ENCODE data around the gene TRIO.
A peak's percentile ranks its signal among the peaks of the same experiment; 100 is the strongest.
"Not testable (repeated sequence)": the region's sequence is repeated elsewhere in the genome, so short reads cannot be mapped to it uniquely, and the experiment has no call there.

The TRIO gene

GRCh38 chr5:14204011-14204670, 61.0 kb downstream of the TRIO start:
- peak overlapping the region; percentile 9 to 68 for H3K9ac ChIP-seq (ENCODE audit: low read depth in 1 of 2, low read length in 2 of 2)
- H3K4me3 ChIP-seq (ENCODE audit: low read length in 2 of 2): peak overlapping the region; percentile 24 to 60
- no peaks in the 10 kb centered on the region for H3K9me3 ChIP-seq (ENCODE audit: control insufficient read depth in 2 of 2, low read length in 2 of 2)
- H3K27ac ChIP-seq (ENCODE audit: low read depth in 2 of 2, low read length in 2 of 2): peak overlapping the region; percentile 65 to 90
- H3K4me1 ChIP-seq (ENCODE audit: control insufficient read depth in 2 of 2, insufficient read depth in 2 of 2, low read length in 2 of 2): peaks cover 50% of the 10 kb centered on the region in 2 donors
- no peaks in the 10 kb centered on the region for H3K27me3 ChIP-seq (ENCODE audit: control insufficient read depth in 2 of 2, insufficient read depth in 2 of 2, low read length in 2 of 2)
- no peaks in the 10 kb centered on the region for H3K36me3 ChIP-seq (ENCODE audit: control insufficient read depth in 2 of 2, insufficient read depth in 2 of 2, low read length in 2 of 2)

GRCh38 chr5:14204785-14205321, 61.7 kb downstream of the TRIO start:
- no peaks in the 10 kb centered on the region for H3K9me3 ChIP-seq (ENCODE audit: control insufficient read depth in 2 of 2, low read length in 2 of 2)
- no peaks in the 10 kb centered on the region for H3K36me3 ChIP-seq (ENCODE audit: control insufficient read depth in 2 of 2, insufficient read depth in 2 of 2, low read length in 2 of 2)
- H3K27ac ChIP-seq (ENCODE audit: low read depth in 2 of 2, low read length in 2 of 2): peak overlapping the region; percentile 65 to 90
- peak overlapping the region; percentile 24 to 60 for H3K4me3 ChIP-seq (ENCODE audit: low read length in 2 of 2)
- H3K4me1 ChIP-seq (ENCODE audit: control insufficient read depth in 2 of 2, insufficient read depth in 2 of 2, low read length in 2 of 2): peaks cover 57% of the 10 kb centered on the region in 2 donors
- no peaks in the 10 kb centered on the region for H3K27me3 ChIP-seq (ENCODE audit: control insufficient read depth in 2 of 2, insufficient read depth in 2 of 2, low read length in 2 of 2)
- peak overlapping the region; percentile 60 to 68 for H3K9ac ChIP-seq (ENCODE audit: low read depth in 1 of 2, low read length in 2 of 2)

GRCh38 chr5:14206028-14206725, 63.0 kb downstream of the TRIO start:
- H3K4me3 ChIP-seq (ENCODE audit: low read length in 2 of 2): peak overlapping the region in 1 of 2 donors; percentile 14
- peak overlapping the region in 1 of 2 donors; percentile 60 for H3K9ac ChIP-seq (ENCODE audit: low read depth in 1 of 2, low read length in 2 of 2)
- H3K36me3 ChIP-seq (ENCODE audit: control insufficient read depth in 2 of 2, insufficient read depth in 2 of 2, low read length in 2 of 2): no peaks in the 10 kb centered on the region
- H3K9me3 ChIP-seq (ENCODE audit: control insufficient read depth in 2 of 2, low read length in 2 of 2): no peaks in the 10 kb centered on the region
- H3K4me1 ChIP-seq (ENCODE audit: control insufficient read depth in 2 of 2, insufficient read depth in 2 of 2, low read length in 2 of 2): peaks cover 70 to 71% of the 10 kb centered on the region in 2 donors
- H3K27ac ChIP-seq (ENCODE audit: low read depth in 2 of 2, low read length in 2 of 2): peak overlapping the region; percentile 92 to 96
- no peaks in the 10 kb centered on the region for H3K27me3 ChIP-seq (ENCODE audit: control insufficient read depth in 2 of 2, insufficient read depth in 2 of 2, low read length in 2 of 2)

- H3K9me3 ChIP-seq (ENCODE audit: control insufficient read depth in 2 of 2, low read length in 2 of 2); H3K36me3 ChIP-seq (ENCODE audit: control insufficient read depth in 2 of 2, insufficient read depth in 2 of 2, low read length in 2 of 2); H3K27me3 ChIP-seq (ENCODE audit: control insufficient read depth in 2 of 2, insufficient read depth in 2 of 2, low read length in 2 of 2): not testable (repeated sequence)
- Histone ChIP-seq H3K9ac (ENCODE audit: low read depth in 1 of 2, low read length in 2 of 2) (peak overlapping the region in 1 of 2 donors; percentile 60), H3K4me1 (ENCODE audit: control insufficient read depth in 2 of 2, insufficient read depth in 2 of 2, low read length in 2 of 2) (peaks cover 76 to 79% of the 10 kb centered on the region in 2 donors), H3K4me3 (ENCODE audit: low read length in 2 of 2) (peak overlapping the region in 1 of 2 donors; percentile 70), H3K27ac (ENCODE audit: low read depth in 2 of 2, low read length in 2 of 2) (peak overlapping the region; percentile 92 to 96)
Measured at GRCh38 chr5:14207428-14207827, 64.3 kb downstream of the TRIO start.

- H3K4me3 ChIP-seq (ENCODE audit: low read length in 2 of 2): peak overlapping the region; percentile 34 to 70
- H3K9ac ChIP-seq (ENCODE audit: low read depth in 1 of 2, low read length in 2 of 2): peak overlapping the region; percentile 55 to 65
- no peaks in the 10 kb centered on the region for H3K36me3 ChIP-seq (ENCODE audit: control insufficient read depth in 2 of 2, insufficient read depth in 2 of 2, low read length in 2 of 2)
- H3K4me1 ChIP-seq (ENCODE audit: control insufficient read depth in 2 of 2, insufficient read depth in 2 of 2, low read length in 2 of 2): peaks cover 80 to 87% of the 10 kb centered on the region in 2 donors
- H3K9me3 ChIP-seq (ENCODE audit: control insufficient read depth in 2 of 2, low read length in 2 of 2): no peaks in the 10 kb centered on the region
- H3K27me3 ChIP-seq (ENCODE audit: control insufficient read depth in 2 of 2, insufficient read depth in 2 of 2, low read length in 2 of 2): no peaks in the 10 kb centered on the region
- H3K27ac ChIP-seq (ENCODE audit: low read depth in 2 of 2, low read length in 2 of 2): peak overlapping the region; percentile 92 to 96
Measured at GRCh38 chr5:14208071-14209021, 65.2 kb downstream of the TRIO start.

- Histone ChIP-seq H3K4me1 (ENCODE audit: control insufficient read depth in 2 of 2, insufficient read depth in 2 of 2, low read length in 2 of 2) (peaks cover 79 to 88% of the 10 kb centered on the region in 2 donors), H3K9me3 (ENCODE audit: control insufficient read depth in 2 of 2, low read length in 2 of 2) (no peaks in the 10 kb centered on the region), H3K9ac (ENCODE audit: low read depth in 1 of 2, low read length in 2 of 2) (peak overlapping the region in 1 of 2 donors; percentile 55), H3K4me3 (ENCODE audit: low read length in 2 of 2) (peak overlapping the region; percentile 34 to 70), H3K27me3 (ENCODE audit: control insufficient read depth in 2 of 2, insufficient read depth in 2 of 2, low read length in 2 of 2) (no peaks in the 10 kb centered on the region), H3K36me3 (ENCODE audit: control insufficient read depth in 2 of 2, insufficient read depth in 2 of 2, low read length in 2 of 2) (no peaks in the 10 kb centered on the region), H3K27ac (ENCODE audit: low read depth in 2 of 2, low read length in 2 of 2) (peak overlapping the region; percentile 92 to 96)
Measured at GRCh38 chr5:14209222-14209822, 66.2 kb downstream of the TRIO start.

GRCh38 chr5:14209836-14210235, 66.7 kb downstream of the TRIO start:
- no peak overlapping the region for H3K9ac ChIP-seq (ENCODE audit: low read depth in 1 of 2, low read length in 2 of 2)
- no peak overlapping the region for H3K4me3 ChIP-seq (ENCODE audit: low read length in 2 of 2)
- H3K4me1 ChIP-seq (ENCODE audit: control insufficient read depth in 2 of 2, insufficient read depth in 2 of 2, low read length in 2 of 2): peaks cover 77 to 85% of the 10 kb centered on the region in 2 donors
- H3K36me3 ChIP-seq (ENCODE audit: control insufficient read depth in 2 of 2, insufficient read depth in 2 of 2, low read length in 2 of 2): no peaks in the 10 kb centered on the region
- H3K9me3 ChIP-seq (ENCODE audit: control insufficient read depth in 2 of 2, low read length in 2 of 2): no peaks in the 10 kb centered on the region
- H3K27me3 ChIP-seq (ENCODE audit: control insufficient read depth in 2 of 2, insufficient read depth in 2 of 2, low read length in 2 of 2): no peaks in the 10 kb centered on the region
- H3K27ac ChIP-seq (ENCODE audit: low read depth in 2 of 2, low read length in 2 of 2): peak overlapping the region; percentile 92 to 96

- Histone ChIP-seq H3K4me3 (ENCODE audit: low read length in 2 of 2) (no peak overlapping the region), H3K27ac (ENCODE audit: low read depth in 2 of 2, low read length in 2 of 2) (peak overlapping the region; percentile 34 to 92), H3K9me3 (ENCODE audit: control insufficient read depth in 2 of 2, low read length in 2 of 2) (no peaks in the 10 kb centered on the region), H3K27me3 (ENCODE audit: control insufficient read depth in 2 of 2, insufficient read depth in 2 of 2, low read length in 2 of 2) (no peaks in the 10 kb centered on the region), H3K36me3 (ENCODE audit: control insufficient read depth in 2 of 2, insufficient read depth in 2 of 2, low read length in 2 of 2) (no peaks in the 10 kb centered on the region), H3K4me1 (ENCODE audit: control insufficient read depth in 2 of 2, insufficient read depth in 2 of 2, low read length in 2 of 2) (peaks cover 70 to 80% of the 10 kb centered on the region in 2 donors), H3K9ac (ENCODE audit: low read depth in 1 of 2, low read length in 2 of 2) (no peak overlapping the region)
Measured at GRCh38 chr5:14210729-14211128, 67.6 kb downstream of the TRIO start.
